Adrenal gland (tissue), 12 donors: ENCODE measurements around the gene SEMA5A. TPM values are rescaled to one million over a fixed set of nuclear protein-coding genes. Genes with fewer than 3 reads are reported as not detected.

Source experiments
- DNase-seq, 7 donors: peaks; one replicate each; pipeline ENCODE4 v3.0.0-alpha.2; 2019 to 2020
- H3K27ac ChIP-seq, 5 donors: fragments of 200-600 bp; sonication (generic) in 4 of 5; 1 replicate in 3 of 5; 2 replicates in 2 of 5; pipeline versions ENCODE4 v1.5.1 to v1.8.0; 2016 to 2020; ENCODE audit warnings: mild to moderate bottlenecking in 1 of 5
- H3K27me3 ChIP-seq: fragments of 200-600 bp; 2 replicates; pipeline ENCODE4 v1.8.0; 2021
- H3K36me3 ChIP-seq, 2 donors: fragments of 200-600 bp; replicated peaks in 1 of 2; 1 replicate in 1 of 2; 2 replicates in 1 of 2; pipeline versions ENCODE4 v1.5.1 to v1.8.0; 2018 to 2022
- H3K4me1 ChIP-seq, 2 donors: fragments of 200-600 bp; replicated peaks in 1 of 2; 1 replicate in 1 of 2; 2 replicates in 1 of 2; pipeline versions ENCODE4 v1.5.1 to v1.8.0; 2018 to 2021
- H3K4me3 ChIP-seq, 4 donors: fragments of 200-600 bp; sonication (generic) in 3 of 4; one replicate each; pipeline ENCODE4 v1.5.1; 2016 to 2018
- H3K9me3 ChIP-seq, 3 donors: fragments of 200-600 bp; sonication (generic) in 1 of 3; replicated peaks in 1 of 3; 1 replicate in 2 of 3; 2 replicates in 1 of 3; pipeline versions ENCODE4 v1.5.1 to v1.8.0; 2016 to 2021
- POLR2A ChIP-seq, 2 donors: fragments of 450-650 bp; IDR thresholded peaks; one replicate each; pipeline ENCODE4 v1.6.1; 2017; ENCODE audit warnings: antibody characterized with exemption in 2 of 2, mild to moderate bottlenecking in 2 of 2, moderate library complexity in 1 of 2
- WGBS, 4 donors: extraction: QIAGEN DNeasy Blood & Tissue Kit in 2 of 4; methylation state at CpG; one replicate each; pipeline versions ENCODE4 v1.1.5 to v1.1.7; 2013 to 2017; 5-methylcytosine and 5-hydroxymethylcytosine counted together
- intact Hi-C, 2 donors: fragments of 100-400 bp; cut with DNase I; formaldehyde crosslinking; loops; one replicate each; pipeline versions ENCODE4 v1.14.1 to v1.15.0; 2022 to 2023
- polyA plus RNA-seq, 3 donors: library from polyadenylated mRNA; stranded (reverse); fragments of 200-250 nt in 2 of 3; fragments of 350-450 nt in 1 of 3; fragmentation: Illumina TruSeq in 1 of 3; extraction: RNeasy Lipid Tissue Mini Kit (QIAGEN cat#74804) in 1 of 3; gene quantifications; one replicate each; pipeline ENCODE4 v1.2.3, GENCODE V29; 2013 to 2014
- total RNA-seq, 9 donors: library from RNA; depleted of rRNA in 4 of 9; stranded (reverse); fragments of >200 nt in 4 of 9; fragments of 120-200 nt in 1 of 9; fragmentation: NEBNext Ultra II Directional in 1 of 9; extraction: Animal tissue kit (Norgen Biotek cat#: 25700) in 1 of 9; gene quantifications; one replicate each; pipeline versions ENCODE4 v1.1.0 to v1.2.4, GENCODE V29; 2013 to 2023
- TF ChIP-seq, protein P1 (sequence below), 6 experiments: fragments of 450-650 bp in 4 of 6; fragments of 200-600 bp in 2 of 6; sonication (generic) in 1 of 6; IDR thresholded peaks; 1 replicate in 5 of 6; 2 replicates in 1 of 6; pipeline versions ENCODE4 v1.5.1 to v1.8.0; 2016 to 2021; ENCODE audit warnings: antibody characterized with exemption in 6 of 6, mild to moderate bottlenecking in 2 of 6, moderate library complexity in 1 of 6
- donor health status: healthy with polysubstance abuse.
- donor health status: Bipolar disorder and iron deficiency.
- donor health status: DM: yes; HTN: yes; CAD: no.
- donor health status: DM: no; HTN: no; CAD: no.
- donor health status: DM: no; HTN: no; CAD: no.
- donor health status: DM: yes; HTN: yes; CAD: no.

SEMA5A gene
- total and polyA plus RNA-seq, 12 donors = 0.40 to 6.0 (median 2.6) TPM

DNA sequence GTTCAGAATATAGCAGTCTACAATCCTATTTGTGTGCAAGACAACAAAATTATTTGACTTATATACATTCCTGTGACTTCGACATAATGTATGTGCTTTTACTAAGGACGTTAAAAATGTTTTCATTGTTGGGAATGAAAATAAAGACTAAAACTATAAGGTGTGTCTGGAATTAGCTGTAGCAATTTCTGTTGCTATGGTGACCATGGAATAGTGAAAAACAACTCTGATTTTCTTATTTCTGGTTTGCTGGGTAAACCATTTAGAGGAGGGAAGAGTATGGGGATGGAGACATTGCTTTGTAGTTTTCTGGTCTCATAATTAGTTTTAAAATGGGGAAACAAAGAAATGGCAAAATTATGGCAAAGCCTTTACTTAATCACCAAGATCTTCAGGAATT is 343.2 kb downstream of the SEMA5A start:
- WGBS, 4 donors = 72 to 86% (median 76%) methylated on average over 2 of the region's 2 CpGs
- TF ChIP-seq, protein P1, sequence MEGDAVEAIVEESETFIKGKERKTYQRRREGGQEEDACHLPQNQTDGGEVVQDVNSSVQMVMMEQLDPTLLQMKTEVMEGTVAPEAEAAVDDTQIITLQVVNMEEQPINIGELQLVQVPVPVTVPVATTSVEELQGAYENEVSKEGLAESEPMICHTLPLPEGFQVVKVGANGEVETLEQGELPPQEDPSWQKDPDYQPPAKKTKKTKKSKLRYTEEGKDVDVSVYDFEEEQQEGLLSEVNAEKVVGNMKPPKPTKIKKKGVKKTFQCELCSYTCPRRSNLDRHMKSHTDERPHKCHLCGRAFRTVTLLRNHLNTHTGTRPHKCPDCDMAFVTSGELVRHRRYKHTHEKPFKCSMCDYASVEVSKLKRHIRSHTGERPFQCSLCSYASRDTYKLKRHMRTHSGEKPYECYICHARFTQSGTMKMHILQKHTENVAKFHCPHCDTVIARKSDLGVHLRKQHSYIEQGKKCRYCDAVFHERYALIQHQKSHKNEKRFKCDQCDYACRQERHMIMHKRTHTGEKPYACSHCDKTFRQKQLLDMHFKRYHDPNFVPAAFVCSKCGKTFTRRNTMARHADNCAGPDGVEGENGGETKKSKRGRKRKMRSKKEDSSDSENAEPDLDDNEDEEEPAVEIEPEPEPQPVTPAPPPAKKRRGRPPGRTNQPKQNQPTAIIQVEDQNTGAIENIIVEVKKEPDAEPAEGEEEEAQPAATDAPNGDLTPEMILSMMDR (IDR thresholded peaks at IDR 0.05) = no peak
- TF ChIP-seq POLR2A (IDR thresholded peaks at IDR 0.05) = no peak
- H3K4me3 ChIP-seq = no peak overlapping the region
- no peaks in the 10 kb centered on the region for H3K9me3 ChIP-seq
- no peaks in the 10 kb centered on the region for H3K36me3 ChIP-seq
- H3K27me3 ChIP-seq = no peaks in the 10 kb centered on the region
- no peak for DNase-seq
- no peak overlapping the region for H3K27ac ChIP-seq
- no peaks in the 10 kb centered on the region for H3K4me1 ChIP-seq
- intact Hi-C loops = no loop called here

GRCh38 chr5:9201761-9202160 is 344.1 kb downstream of the SEMA5A start:
- H3K9me3 ChIP-seq = no peaks in the 10 kb centered on the region
- no peaks in the 10 kb centered on the region for H3K36me3 ChIP-seq
- 71 to 79% (median 78%) methylated on average over 6 of the region's 6 CpGs for WGBS, 4 donors
- no peaks in the 10 kb centered on the region for H3K27me3 ChIP-seq
- intact Hi-C loops = no loop called here
- no peak for DNase-seq
- H3K4me3 ChIP-seq = no peak overlapping the region
- no peak overlapping the region for H3K27ac ChIP-seq
- TF ChIP-seq POLR2A (IDR thresholded peaks at IDR 0.05) = no peak
- TF ChIP-seq, protein P1 (IDR thresholded peaks at IDR 0.05) = no peak
- no peaks in the 10 kb centered on the region for H3K4me1 ChIP-seq

- Histone ChIP-seq H3K4me3 (no peak overlapping the region), H3K36me3 (no peaks in the 10 kb centered on the region), H3K27ac (no peak overlapping the region), H3K9me3 (no peaks in the 10 kb centered on the region), H3K27me3 (no peaks in the 10 kb centered on the region), H3K4me1 (no peaks in the 10 kb centered on the region)
- DNase-seq = no peak
- intact Hi-C loops = no loop called here
- no peak for TF ChIP-seq POLR2A (IDR thresholded peaks at IDR 0.05)
- TF ChIP-seq, protein P1 (IDR thresholded peaks at IDR 0.05) = no peak
- WGBS, 4 donors = 48 to 80% (median 77%) methylated on average over 2 of the region's 2 CpGs
Observed at GRCh38 chr5:9201011-9201410, 344.9 kb downstream of the SEMA5A start.

- TF ChIP-seq, protein P1 (IDR thresholded peaks at IDR 0.05) = no peak
- TF ChIP-seq POLR2A (IDR thresholded peaks at IDR 0.05) = no peak
- Histone ChIP-seq H3K9me3 (no peaks in the 10 kb centered on the region), H3K4me1 (no peaks in the 10 kb centered on the region), H3K4me3 (no peak overlapping the region), H3K36me3 (no peaks in the 10 kb centered on the region), H3K27ac (no peak overlapping the region), H3K27me3 (no peaks in the 10 kb centered on the region)
- no peak for DNase-seq
- intact Hi-C loops = no loop called here
- 58 to 84% (median 83%) methylated on average over 3 of the region's 3 CpGs for WGBS, 4 donors
Observed at GRCh38 chr5:9198394-9198793, 347.5 kb downstream of the SEMA5A start.
